MG63 (cell line): ENCODE results near the gene PHKG1. TPM values are rescaled to one million over a fixed set of nuclear protein-coding genes. Genes with fewer than 3 reads are reported as not detected.
"Not testable (repeated sequence)": the region's sequence is repeated elsewhere in the genome, so short reads cannot be mapped to it uniquely, and the experiment has no call there.

Source experiments
- DNase-seq: peaks from one replicate; pipeline ENCODE4 v3.0.0-alpha.2; 2020
- H3K27me3 ChIP-seq: fragments of 250-450 bp; sonication (Bioruptor Pico); 2 replicates; pipeline ENCODE4 v1.5.1; 2020; ENCODE audit warnings: mild to moderate bottlenecking, moderate library complexity
- H3K36me3 ChIP-seq: fragments of 250-450 bp; sonication (Bioruptor Pico); 2 replicates; pipeline ENCODE4 v1.5.1; 2020; ENCODE audit warnings: mild to moderate bottlenecking, moderate library complexity
- H3K4me3 ChIP-seq: fragments of 250-450 bp; sonication (Bioruptor Pico); 2 replicates; pipeline ENCODE4 v1.5.1; 2020; ENCODE audit warnings: mild to moderate bottlenecking, moderate library complexity
- H3K9me3 ChIP-seq: fragments of 250-450 bp; sonication (Bioruptor Pico); 2 replicates; pipeline ENCODE4 v1.5.1; 2020; ENCODE audit warnings: mild to moderate bottlenecking, moderate library complexity
- total RNA-seq: library from RNA; depleted of rRNA; stranded (reverse); fragments of >200 nt; shearing (Covaris generic); gene quantifications from 2 replicates; pipeline ENCODE4 v1.2.3, GENCODE V29; 2014; ENCODE audit warnings: low replicate concordance; rRNA removed

The PHKG1 gene
- 5.5 TPM in 1 of 2 replicates, not detected in the other for total RNA-seq

GRCh38 chr7:56092789-56093531 is at the start of gene PHKG1:
TSS of gene PHKG1 (minus strand) at chr7:56092952. CDS start at chr7:56088941, 4,011 bp downstream.
- H3K27me3 ChIP-seq, result no peaks in the 10 kb centered on the region
- no peak within 1 kb of the TSS for H3K4me3 ChIP-seq
- H3K36me3 ChIP-seq, result peaks cover 3% of the 10 kb centered on the region
- no peaks in the 10 kb centered on the region for H3K9me3 ChIP-seq
- DNase-seq, result peak; percentile 92

- not testable (repeated sequence) for H3K36me3 ChIP-seq, H3K9me3 ChIP-seq, H3K27me3 ChIP-seq, DNase-seq, H3K4me3 ChIP-seq
Measured at GRCh38 chr7:56131062-56131461, 38.3 kb upstream of the PHKG1 start.

GRCh38 chr7:56127241-56127975 is 34.7 kb upstream of the PHKG1 start:
- H3K27me3 ChIP-seq, result no peaks in the 10 kb centered on the region
- no peaks in the 10 kb centered on the region for H3K9me3 ChIP-seq
- no peak for DNase-seq
- H3K36me3 ChIP-seq, result no peaks in the 10 kb centered on the region
- no peak overlapping the region for H3K4me3 ChIP-seq

- H3K27me3 ChIP-seq, result no peaks in the 10 kb centered on the region
- no peak for DNase-seq
- H3K9me3 ChIP-seq, result no peaks in the 10 kb centered on the region
- no peak overlapping the region for H3K4me3 ChIP-seq
- no peaks in the 10 kb centered on the region for H3K36me3 ChIP-seq
Measured at GRCh38 chr7:56125831-56126230, 33.1 kb upstream of the PHKG1 start.

- Histone ChIP-seq H3K36me3 (no peaks in the 10 kb centered on the region), H3K9me3 (no peaks in the 10 kb centered on the region), H3K27me3 (no peaks in the 10 kb centered on the region), H3K4me3 (no peak overlapping the region)
- no peak for DNase-seq
Measured at GRCh38 chr7:56124981-56125380, 32.2 kb upstream of the PHKG1 start.

GRCh38 chr7:56121440-56121839 is 28.7 kb upstream of the PHKG1 start:
- no peak for DNase-seq
- Histone ChIP-seq H3K4me3 (no peak overlapping the region), H3K27me3 (no peaks in the 10 kb centered on the region), H3K36me3 (no peaks in the 10 kb centered on the region), H3K9me3 (no peaks in the 10 kb centered on the region)

GRCh38 chr7:56115852-56116538 is 23.2 kb upstream of the PHKG1 start, which contains the start of gene NUPR2:
TSS of gene NUPR2 (minus strand) at chr7:56116417. CDS start at chr7:56116314, 103 bp downstream.
- no peaks in the 10 kb centered on the region for H3K36me3 ChIP-seq
- no peak within 1 kb of the TSS for H3K4me3 ChIP-seq
- H3K9me3 ChIP-seq, result no peaks in the 10 kb centered on the region
- no peak for DNase-seq
- H3K27me3 ChIP-seq, result no peaks in the 10 kb centered on the region

- H3K27me3 ChIP-seq, DNase-seq, H3K9me3 ChIP-seq, H3K4me3 ChIP-seq, H3K36me3 ChIP-seq: not testable (repeated sequence)
Measured at GRCh38 chr7:56112244-56112643, 19.5 kb upstream of the PHKG1 start.

GRCh38 chr7:56110611-56111010 is 17.9 kb upstream of the PHKG1 start:
- DNase-seq, result no peak
- no peaks in the 10 kb centered on the region for H3K9me3 ChIP-seq
- H3K36me3 ChIP-seq, result peaks cover 6% of the 10 kb centered on the region
- H3K27me3 ChIP-seq, result no peaks in the 10 kb centered on the region
- H3K4me3 ChIP-seq, result no peak overlapping the region

GRCh38 chr7:56107954-56108258 is 15.2 kb upstream of the PHKG1 start:
- H3K4me3 ChIP-seq, result no peak overlapping the region

GRCh38 chr7:56106108-56107073 is 13.6 kb upstream of the PHKG1 start, which contains the start of gene CHCHD2:
TSS of gene CHCHD2 (minus strand) at chr7:56106476. CDS start at chr7:56106413, 63 bp downstream.
- Histone ChIP-seq H3K27me3 (no peaks in the 10 kb centered on the region), H3K9me3 (no peaks in the 10 kb centered on the region), H3K36me3 (peaks cover 48% of the 10 kb centered on the region), H3K4me3 (peak within 1 kb of the TSS; percentile 95)
- peak; percentile 98 for DNase-seq

More at GRCh38 chr7:56107954-56108258, 15.2 kb upstream of the PHKG1 start:
- peaks cover 33% of the 10 kb centered on the region for H3K36me3 ChIP-seq
- no peaks in the 10 kb centered on the region for H3K27me3 ChIP-seq
- no peak for DNase-seq
- H3K9me3 ChIP-seq, result no peaks in the 10 kb centered on the region

GRCh38 chr7:56105508-56105907 is 12.8 kb upstream of the PHKG1 start:
- peak; percentile 50 for DNase-seq
- Histone ChIP-seq H3K36me3 (peaks cover 57% of the 10 kb centered on the region), H3K9me3 (no peaks in the 10 kb centered on the region), H3K27me3 (no peaks in the 10 kb centered on the region), H3K4me3 (peak overlapping the region; percentile 95)

GRCh38 chr7:56104138-56104537 is 11.4 kb upstream of the PHKG1 start:
- not testable (repeated sequence) for H3K27me3 ChIP-seq, H3K9me3 ChIP-seq, DNase-seq, H3K4me3 ChIP-seq
- H3K36me3 ChIP-seq, result peaks cover 69% of the 10 kb centered on the region

- Histone ChIP-seq H3K9me3 (no peaks in the 10 kb centered on the region), H3K27me3 (no peaks in the 10 kb centered on the region), H3K36me3 (peaks cover 54% of the 10 kb centered on the region), H3K4me3 (no peak overlapping the region)
- DNase-seq, result no peak
Measured at GRCh38 chr7:56099653-56100052, 6.9 kb upstream of the PHKG1 start.

- H3K36me3 ChIP-seq, result peaks cover 42% of the 10 kb centered on the region
- H3K4me3 ChIP-seq, H3K27me3 ChIP-seq, H3K9me3 ChIP-seq, DNase-seq: not testable (repeated sequence)
Measured at GRCh38 chr7:56098187-56099008, 5.6 kb upstream of the PHKG1 start.
